B cell (primary cell): ENCODE data around the gene UGT1A6.

Source experiments
- CTCF ChIP-seq: fragments of 200-600 bp; IDR thresholded peaks from one replicate; pipeline ENCODE4 v1.8.0; 2022; ENCODE audit warnings: antibody characterized with exemption, mild to moderate bottlenecking
- EZH2 ChIP-seq: IDR thresholded peaks from 2 replicates; pipeline ENCODE4 v1.6.1; 2012; ENCODE audit warnings: borderline replicate concordance, low read depth, mild to moderate bottlenecking, moderate library complexity, low read length; ENCODE audit not compliant: insufficient read depth, poor library complexity, severe bottlenecking

GRCh38 chr2:233686928-233687327 is 5.8 kb upstream of the UGT1A6 start:
- TF ChIP-seq CTCF (no peak), EZH2 (no peak)
